Pancreas (tissue), 10 donors: Measurements from ENCODE around the gene MCC. TPM values are rescaled to one million over a fixed set of nuclear protein-coding genes. Genes with fewer than 3 reads are reported as not detected.

Experiments used
- ATAC-seq, 4 donors: fragments of 200-7000 bp; cut with Tn5 transposase; one replicate each; pipeline versions ENCODE4 v1.8.0 to v1.9.1; 2020; ENCODE audit warnings: mild to moderate bottlenecking in 4 of 4, moderate library complexity in 4 of 4
- DNase-seq, 6 donors: peaks; one replicate each; pipeline ENCODE4 v3.0.0-alpha.2; 2020
- FAIRE-seq: peaks from 2 replicates; lab custom pipeline; 2012; peaks lifted over from hg19 to GRCh38; lab: Jason Lieb, UNC
- H3K27ac ChIP-seq, 4 donors: fragments of 200-600 bp; sonication (generic); 1 replicate in 3 of 4; 2 replicates in 1 of 4; pipeline versions ENCODE4 v1.5.0 to v1.8.0; 2020
- H3K27me3 ChIP-seq, 4 donors: fragments of 200-600 bp; one replicate each; pipeline ENCODE4 v1.8.0; 2021
- H3K36me3 ChIP-seq, 3 donors: fragments of 200-600 bp; sonication (generic) in 1 of 3; one replicate each; pipeline versions ENCODE4 v1.5.0 to v1.8.0; 2020 to 2021
- H3K4me1 ChIP-seq, 3 donors: fragments of 200-600 bp; one replicate each; pipeline ENCODE4 v1.8.0; 2021
- H3K4me3 ChIP-seq, 4 donors: fragments of 200-600 bp; sonication (generic) in 2 of 4; one replicate each; pipeline versions ENCODE4 v1.5.0 to v1.8.0; 2020 to 2021
- H3K9me3 ChIP-seq, 4 donors: fragments of 200-600 bp; one replicate each; pipeline ENCODE4 v1.8.0; 2021
- whole genome bisulfite sequencing, 2 donors: extraction: QIAGEN DNeasy Blood & Tissue Kit; methylation state at CpG; one replicate each; pipeline ENCODE4 v1.1.7; 2013; 5-methylcytosine and 5-hydroxymethylcytosine counted together
- intact Hi-C, 3 donors: fragments of 100-400 bp; cut with DNase I; formaldehyde crosslinking; loops; one replicate each; pipeline versions ENCODE4 v1.11.1 to v1.14.2; 2022
- polyA plus RNA-seq, 2 donors: library from polyadenylated mRNA; stranded (reverse); fragments of 200-250 nt; gene quantifications; one replicate each; pipeline ENCODE4 v1.2.3, GENCODE V29; 2013
- total RNA-seq, 6 donors: library from RNA; stranded (reverse); fragmentation: NEBNext Ultra II Directional in 4 of 6; extraction: Animal tissue kit (Norgen Biotek cat#: 25700) in 4 of 6; gene quantifications; one replicate each; pipeline versions ENCODE4 v1.2.1 to v1.2.4, GENCODE V29; 2021 to 2023
- TF ChIP-seq, protein P1 (sequence below), 4 donors: fragments of 200-600 bp; sonication (generic) in 3 of 4; IDR thresholded peaks; one replicate each; pipeline versions ENCODE4 v1.5.0 to v1.8.0; 2021; ENCODE audit warnings: antibody characterized with exemption in 4 of 4
- donor health status: healthy with polysubstance abuse.
- donor health status: DM: no; HTN: no; CAD: no; lungs with moderate emphysema.
- donor health status: DM: no; HTN: no; CAD: no.
- donor health status: control.
- donor health status: control.
- donor health status: Bipolar disorder and iron deficiency.
- donor health status: DM: yes; HTN: yes; CAD: no.
- donor health status: DM: no; HTN: no; CAD: no.
- donor health status: DM: no; HTN: no; CAD: no.
- donor health status: DM: yes; HTN: yes; CAD: no.

Gene MCC
- total and polyA plus RNA-seq, 8 donors, result 1.3 to 8.3 (median 4.0) TPM

- intact Hi-C loops, result no loop called here
- no peak for ATAC-seq
- TF ChIP-seq, protein P1, sequence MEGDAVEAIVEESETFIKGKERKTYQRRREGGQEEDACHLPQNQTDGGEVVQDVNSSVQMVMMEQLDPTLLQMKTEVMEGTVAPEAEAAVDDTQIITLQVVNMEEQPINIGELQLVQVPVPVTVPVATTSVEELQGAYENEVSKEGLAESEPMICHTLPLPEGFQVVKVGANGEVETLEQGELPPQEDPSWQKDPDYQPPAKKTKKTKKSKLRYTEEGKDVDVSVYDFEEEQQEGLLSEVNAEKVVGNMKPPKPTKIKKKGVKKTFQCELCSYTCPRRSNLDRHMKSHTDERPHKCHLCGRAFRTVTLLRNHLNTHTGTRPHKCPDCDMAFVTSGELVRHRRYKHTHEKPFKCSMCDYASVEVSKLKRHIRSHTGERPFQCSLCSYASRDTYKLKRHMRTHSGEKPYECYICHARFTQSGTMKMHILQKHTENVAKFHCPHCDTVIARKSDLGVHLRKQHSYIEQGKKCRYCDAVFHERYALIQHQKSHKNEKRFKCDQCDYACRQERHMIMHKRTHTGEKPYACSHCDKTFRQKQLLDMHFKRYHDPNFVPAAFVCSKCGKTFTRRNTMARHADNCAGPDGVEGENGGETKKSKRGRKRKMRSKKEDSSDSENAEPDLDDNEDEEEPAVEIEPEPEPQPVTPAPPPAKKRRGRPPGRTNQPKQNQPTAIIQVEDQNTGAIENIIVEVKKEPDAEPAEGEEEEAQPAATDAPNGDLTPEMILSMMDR (IDR thresholded peaks at IDR 0.05), result no peak
- no peaks in the 10 kb centered on the region for H3K27me3 ChIP-seq
- no peak for FAIRE-seq
- WGBS, 2 donors, result 80 to 86% methylated on average over 6 of the region's 6 CpGs
- DNase-seq, result no peak
- no peaks in the 10 kb centered on the region for H3K4me1 ChIP-seq
- H3K4me3 ChIP-seq, result no peak overlapping the region
- no peak overlapping the region for H3K27ac ChIP-seq
- peaks cover 3 to 11% (median 3%) of the 10 kb centered on the region in 3 donors for H3K36me3 ChIP-seq
- H3K9me3 ChIP-seq, result no peaks in the 10 kb centered on the region
Measured at GRCh38 chr5:113024076-113024697, 464.1 kb downstream of the MCC start.

- TF ChIP-seq, protein P1 (IDR thresholded peaks at IDR 0.05), result no peak
- Histone ChIP-seq H3K4me1 (no peaks in the 10 kb centered on the region), H3K27me3 (no peaks in the 10 kb centered on the region), H3K36me3 (peaks cover 1 to 6% (median 3%) of the 10 kb centered on the region in 3 donors), H3K27ac (no peak overlapping the region), H3K9me3 (no peaks in the 10 kb centered on the region), H3K4me3 (no peak overlapping the region)
- ATAC-seq, result peak in 2 of 4 donors; percentile 23 to 24
- FAIRE-seq, result no peak
- intact Hi-C loops, result no loop called here
- 79 to 85% methylated on average over 2 of the region's 2 CpGs for WGBS, 2 donors
- DNase-seq, result no peak
Measured at GRCh38 chr5:113022661-113023060, 465.6 kb downstream of the MCC start.

GRCh38 chr5:113020461-113021273 is 467.6 kb downstream of the MCC start:
- FAIRE-seq, result no peak

DNA sequence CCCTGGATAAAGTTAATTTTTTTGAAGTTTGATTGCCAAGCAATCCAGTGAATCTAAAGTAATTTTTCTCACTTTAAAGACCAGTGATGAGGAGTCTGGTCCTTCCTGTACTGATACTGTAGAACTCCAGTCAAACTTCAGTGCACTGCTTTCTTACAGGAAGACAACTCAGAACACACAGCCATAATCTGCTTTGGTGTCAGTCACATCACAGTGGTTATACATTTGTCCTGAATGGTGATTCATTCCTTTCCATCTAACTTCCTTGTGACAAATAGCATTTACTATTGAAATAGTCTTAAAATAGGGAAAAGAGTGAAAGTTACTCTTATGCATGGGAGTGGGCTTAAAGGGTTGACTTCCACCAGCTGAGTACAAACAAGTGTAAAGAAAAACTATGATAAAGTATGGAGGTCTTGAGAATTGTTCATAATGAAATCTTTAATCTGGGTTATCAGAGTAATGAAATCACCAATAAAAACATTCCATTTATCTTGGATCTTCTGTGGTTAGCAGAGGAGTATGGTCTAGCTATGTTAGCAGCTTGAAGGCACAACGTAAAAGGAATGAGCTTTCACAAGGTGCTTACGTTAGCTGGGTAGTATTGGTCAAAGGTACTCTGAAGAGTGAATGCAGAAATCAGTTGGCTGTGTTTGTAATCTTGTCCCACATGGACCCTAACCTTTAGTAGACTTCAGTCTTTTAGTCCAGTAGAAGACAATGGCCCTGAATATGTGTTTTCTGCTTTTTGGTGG is 470.2 kb downstream of the MCC start:
- DNase-seq, result no peak
- Histone ChIP-seq H3K27ac (no peak overlapping the region), H3K4me3 (no peak overlapping the region), H3K36me3 (peaks cover 0 to 13% (median 6%) of the 10 kb centered on the region in 3 donors), H3K27me3 (no peaks in the 10 kb centered on the region), H3K9me3 (no peaks in the 10 kb centered on the region), H3K4me1 (no peaks in the 10 kb centered on the region)
- FAIRE-seq, result no peak
- TF ChIP-seq, protein P1 (IDR thresholded peaks at IDR 0.05), result no peak
- intact Hi-C loops, result no loop called here
- ATAC-seq, result no peak
- WGBS, 2 donors, result 98 to 100% methylated on average over 2 of the region's 2 CpGs

More at GRCh38 chr5:113020461-113021273, 467.6 kb downstream of the MCC start:
- H3K36me3 ChIP-seq, result peaks cover 0 to 6% (median 0%) of the 10 kb centered on the region in 3 donors
- ATAC-seq (no peak), DNase-seq (no peak)
- H3K9me3 ChIP-seq, result no peaks in the 10 kb centered on the region
- H3K27ac ChIP-seq, result no peak overlapping the region
- 86 to 99% methylated on average over 11 of the region's 11 CpGs for WGBS, 2 donors
- H3K4me1 ChIP-seq, result no peaks in the 10 kb centered on the region
- no peak overlapping the region for H3K4me3 ChIP-seq
- intact Hi-C loops, result no loop called here
- TF ChIP-seq, protein P1 (IDR thresholded peaks at IDR 0.05), result no peak
- no peaks in the 10 kb centered on the region for H3K27me3 ChIP-seq
